ENCODE measurements around the gene RANBP17. TPM values are rescaled to one million over a fixed set of nuclear protein-coding genes. Genes with fewer than 3 reads are reported as not detected.

Gene RANBP17
- total RNA-seq, 2 donors from 2014 or later = 5.4 to 19.8 TPM

- Histone ChIP-seq H3K4me3 (peak overlapping the region in 1 of 2 donors; percentile 9), H3K27ac (no peak overlapping the region), H3K9me3 (no peaks in the 10 kb centered on the region), H3K4me1 (replicated peaks) (no peaks in the 10 kb centered on the region), H3K27me3 (replicated peaks; ENCODE audit: insufficient read depth) (no peaks in the 10 kb centered on the region), H3K36me3 (no peaks in the 10 kb centered on the region)
- WGBS = 30% methylated on average over 11 of the region's 11 CpGs
- no peak for DNase-seq (ENCODE audit: low spot score)
- intact Hi-C loops (cut with DNase I) = loop anchor here (2.0 to 5.0 kb wide), 2 partner anchors 130 to 592 kb away; no protein-coding TSS in a partner anchor
- no peak for TF ChIP-seq POLR2AphosphoS5 (IDR thresholded peaks at IDR 0.05)
- TF ChIP-seq, protein P1, sequence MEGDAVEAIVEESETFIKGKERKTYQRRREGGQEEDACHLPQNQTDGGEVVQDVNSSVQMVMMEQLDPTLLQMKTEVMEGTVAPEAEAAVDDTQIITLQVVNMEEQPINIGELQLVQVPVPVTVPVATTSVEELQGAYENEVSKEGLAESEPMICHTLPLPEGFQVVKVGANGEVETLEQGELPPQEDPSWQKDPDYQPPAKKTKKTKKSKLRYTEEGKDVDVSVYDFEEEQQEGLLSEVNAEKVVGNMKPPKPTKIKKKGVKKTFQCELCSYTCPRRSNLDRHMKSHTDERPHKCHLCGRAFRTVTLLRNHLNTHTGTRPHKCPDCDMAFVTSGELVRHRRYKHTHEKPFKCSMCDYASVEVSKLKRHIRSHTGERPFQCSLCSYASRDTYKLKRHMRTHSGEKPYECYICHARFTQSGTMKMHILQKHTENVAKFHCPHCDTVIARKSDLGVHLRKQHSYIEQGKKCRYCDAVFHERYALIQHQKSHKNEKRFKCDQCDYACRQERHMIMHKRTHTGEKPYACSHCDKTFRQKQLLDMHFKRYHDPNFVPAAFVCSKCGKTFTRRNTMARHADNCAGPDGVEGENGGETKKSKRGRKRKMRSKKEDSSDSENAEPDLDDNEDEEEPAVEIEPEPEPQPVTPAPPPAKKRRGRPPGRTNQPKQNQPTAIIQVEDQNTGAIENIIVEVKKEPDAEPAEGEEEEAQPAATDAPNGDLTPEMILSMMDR (IDR thresholded peaks at IDR 0.05) = no peak
Measured at GRCh38 chr5:171337210-171337569, 475.4 kb downstream of the RANBP17 start.

- H3K4me1 ChIP-seq (replicated peaks) = no peaks in the 10 kb centered on the region
- no peaks in the 10 kb centered on the region for H3K36me3 ChIP-seq
- no peaks in the 10 kb centered on the region for H3K27me3 ChIP-seq (replicated peaks; ENCODE audit: insufficient read depth)
- DNase-seq (ENCODE audit: low spot score) = no peak
- no peak overlapping the region for H3K27ac ChIP-seq
- H3K4me3 ChIP-seq = no peak overlapping the region
- H3K9me3 ChIP-seq = no peaks in the 10 kb centered on the region
- TF ChIP-seq POLR2AphosphoS5 (IDR thresholded peaks at IDR 0.05) (no peak), POLR2A (IDR thresholded peaks at IDR 0.05) (no peak)
- TF ChIP-seq, protein P1 (IDR thresholded peaks at IDR 0.05) = no peak
- intact Hi-C loops (cut with DNase I) = no loop called here
Measured at GRCh38 chr5:171340042-171340441, 478.2 kb downstream of the RANBP17 start.

GRCh38 chr5:171340491-171340890 lies 478.7 kb downstream of the RANBP17 start:
- no peaks in the 10 kb centered on the region for H3K36me3 ChIP-seq
- H3K4me3 ChIP-seq = no peak overlapping the region
- no peaks in the 10 kb centered on the region for H3K27me3 ChIP-seq (replicated peaks; ENCODE audit: insufficient read depth)
- no peak for DNase-seq (ENCODE audit: low spot score)
- TF ChIP-seq POLR2A (IDR thresholded peaks at IDR 0.05) = no peak
- no peak for TF ChIP-seq POLR2AphosphoS5 (IDR thresholded peaks at IDR 0.05)
- TF ChIP-seq, protein P1 (IDR thresholded peaks at IDR 0.05) = no peak
- intact Hi-C loops (cut with DNase I) = no loop called here
- no peaks in the 10 kb centered on the region for H3K9me3 ChIP-seq
- H3K27ac ChIP-seq = no peak overlapping the region
- H3K4me1 ChIP-seq (replicated peaks) = no peaks in the 10 kb centered on the region
- 30% methylated on average over 6 of the region's 6 CpGs for WGBS

DNA sequence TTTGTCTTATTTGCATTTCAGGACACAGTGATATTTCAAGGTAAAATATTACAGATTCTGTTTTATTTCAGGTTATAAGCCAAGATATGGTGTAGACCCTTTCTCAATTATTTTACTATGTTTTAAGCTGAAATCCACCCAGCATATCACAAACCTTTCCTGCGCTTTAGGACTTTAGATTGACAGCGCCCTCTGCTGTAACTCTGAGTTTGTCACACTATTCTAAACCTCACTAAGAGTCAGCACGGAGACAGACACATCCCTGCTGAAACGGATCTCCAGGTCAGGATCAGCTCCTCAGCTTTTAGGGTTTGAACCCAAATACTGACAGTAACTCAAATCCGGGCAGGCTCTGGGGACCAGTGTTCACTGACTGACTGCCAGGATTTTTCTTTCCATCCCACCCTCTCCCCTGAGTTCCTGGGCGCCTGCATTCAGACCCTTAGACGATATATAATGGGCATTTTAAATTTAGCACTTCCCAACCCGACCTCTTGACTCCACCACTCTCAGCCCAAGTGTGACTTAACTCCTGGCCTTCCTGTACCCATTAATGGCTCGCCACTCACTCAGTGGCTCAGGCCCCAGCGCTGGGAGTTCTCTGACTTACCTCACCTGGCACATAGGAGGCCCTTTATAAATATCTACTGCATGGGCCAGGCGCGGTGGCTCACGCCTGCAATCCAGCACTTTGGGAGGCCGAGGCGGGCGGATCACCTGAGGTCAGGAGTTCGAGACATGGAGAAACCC lies 480.7 kb downstream of the RANBP17 start:
- H3K4me3 ChIP-seq = no peak overlapping the region
- H3K27me3 ChIP-seq (replicated peaks; ENCODE audit: insufficient read depth) = no peaks in the 10 kb centered on the region
- H3K4me1 ChIP-seq (replicated peaks) = no peaks in the 10 kb centered on the region
- H3K36me3 ChIP-seq = no peaks in the 10 kb centered on the region
- intact Hi-C loops (cut with DNase I) = no loop called here
- no peak for DNase-seq (ENCODE audit: low spot score)
- 58% methylated on average over 17 of the region's 17 CpGs for WGBS
- H3K27ac ChIP-seq = no peak overlapping the region
- TF ChIP-seq, protein P1 (IDR thresholded peaks at IDR 0.05) = peak in 3 of 4 experiments; percentile 41 to 50 (median 48)
- TF ChIP-seq POLR2A (IDR thresholded peaks at IDR 0.05) (no peak), POLR2AphosphoS5 (IDR thresholded peaks at IDR 0.05) (no peak)
- H3K9me3 ChIP-seq = no peaks in the 10 kb centered on the region
